HCT116 (cell line): ENCODE data around the gene ACBD3. TPM values are rescaled to one million over a fixed set of nuclear protein-coding genes. Genes with fewer than 3 reads are reported as not detected.

Experiments
- ATAC-seq: fragments of 200-7000 bp; cut with Tn5 transposase; 2 replicates; pipeline ENCODE4 v1.9.1; 2020; ENCODE audit warnings: mild to moderate bottlenecking, moderate library complexity
- BruUV-seq: library from RNA; stranded (reverse); fragments of 400-500 nt; replicated peaks from 2 replicates; lab custom pipeline; 2021; lab: Mats Ljungman, UMichigan
- CTCF ChIA-PET: fragments of 300-600 bp; sonication (Branson Sonifier 250); formaldehyde crosslinking; loops from one replicate; lab custom pipeline; 2021; ENCODE audit warnings: antibody characterized with exemption; lab: Charles Lee
- POLR2A ChIA-PET: fragments of 300-600, 350-600 bp; sonication (Branson Sonifier 250); formaldehyde crosslinking; loops from one replicate; lab custom pipeline; 2021; ENCODE audit warnings: antibody characterized with exemption; lab: Charles Lee
- RAD21 ChIA-PET, 2 experiments: fragments of 300-600 bp; sonication (Branson Sonifier 250); formaldehyde crosslinking; loops; one replicate each; lab custom pipeline; 2023; ENCODE audit warnings: low total read pairs in 2 of 2; ENCODE audit not compliant: uncharacterized antibody in 2 of 2, unreplicated experiment in 2 of 2, low non-redundant PET in 1 of 2; lab: Charles Lee
- DNase-seq: peaks from one replicate; pipeline ENCODE4 v3.0.0-alpha.2; 2010; ENCODE audit warnings: low read depth, low spot score
- H2AFZ ChIP-seq: fragments of 200-600 bp; shearing (Covaris generic), sonication (generic); 2 replicates; pipeline ENCODE4 v1.6.1; 2017; ENCODE audit warnings: low read depth, mixed run types, mixed read lengths, antibody characterized with exemption, low read length; ENCODE audit not compliant: poor library complexity, severe bottlenecking
- H3K27ac ChIP-seq: 2 replicates; pipeline ENCODE4 v1.5.1; 2012; ENCODE audit warnings: low read depth, low read length
- H3K27me3 ChIP-seq: fragments of 200-600 bp; sonication (generic); 2 replicates; pipeline ENCODE4 v1.6.1; 2016; ENCODE audit warnings: mixed run types, low read length, mixed read lengths; ENCODE audit not compliant: insufficient read depth
- H3K36me3 ChIP-seq, 2 experiments: fragments of 200-500 bp in 1 of 2; fragments of 200-600 bp in 1 of 2; sonication (Bioruptor generic) in 1 of 2; sonication (generic) in 1 of 2; 2 replicates each; pipeline versions ENCODE4 v1.5.1 to v1.6.1; 2014 to 2016; ENCODE audit warnings: low read length in 2 of 2, inconsistent platforms in 1 of 2, mixed read lengths in 1 of 2, mixed run types in 1 of 2; ENCODE audit not compliant: insufficient read depth in 2 of 2, control insufficient read depth in 1 of 2
- H3K4me1 ChIP-seq, 2 experiments: fragments of 200-600 bp in 1 of 2; sonication (generic) in 1 of 2; 2 replicates each; pipeline versions ENCODE4 v1.5.1 to v1.6.1; 2012 to 2017; ENCODE audit warnings: low read length in 2 of 2, inconsistent platforms in 1 of 2, mild to moderate bottlenecking in 1 of 2, mixed read lengths in 1 of 2, mixed run types in 1 of 2, moderate library complexity in 1 of 2; ENCODE audit not compliant: insufficient read depth in 2 of 2, control insufficient read depth in 1 of 2
- H3K4me2 ChIP-seq: fragments of 200-600 bp; sonication (generic); 2 replicates; pipeline ENCODE4 v1.6.1; 2017; ENCODE audit warnings: mixed run types, low read length, mixed read lengths
- H3K4me3 ChIP-seq, 2 experiments: fragments of 200-600 bp in 1 of 2; sonication (generic) in 1 of 2; replicated peaks in 1 of 2; 2 replicates each; pipeline ENCODE4 v1.5.1; 2011 to 2016; ENCODE audit warnings: low read length in 2 of 2, control low read depth in 1 of 2, low read depth in 1 of 2, mild to moderate bottlenecking in 1 of 2, mixed read lengths in 1 of 2, mixed run types in 1 of 2
- H3K79me2 ChIP-seq: fragments of 200-600 bp; sonication (generic); 2 replicates; pipeline ENCODE4 v1.6.1; 2017; ENCODE audit warnings: mild to moderate bottlenecking, mixed run types, low read length, moderate library complexity, mixed read lengths; ENCODE audit not compliant: insufficient read depth
- H3K9ac ChIP-seq: fragments of 200-600 bp; sonication (generic); 2 replicates; pipeline ENCODE4 v1.6.1; 2016; ENCODE audit warnings: low read length, mixed read lengths
- H3K9me2 ChIP-seq: fragments of 200-600 bp; sonication (generic), shearing (Covaris generic); 2 replicates; pipeline ENCODE4 v1.6.1; 2017; ENCODE audit warnings: mixed run types, mild to moderate bottlenecking, moderate library complexity; ENCODE audit not compliant: insufficient read depth
- H3K9me3 ChIP-seq, 2 experiments: fragments of 200-500 bp in 1 of 2; fragments of 200-600 bp in 1 of 2; sonication (Bioruptor generic) in 1 of 2; sonication (generic) in 1 of 2; 2 replicates each; pipeline ENCODE4 v1.6.1; 2014 to 2017; ENCODE audit warnings: low read length in 2 of 2, mixed read lengths in 2 of 2, inconsistent platforms in 1 of 2, low read depth in 1 of 2, mild to moderate bottlenecking in 1 of 2, mixed run types in 1 of 2, moderate library complexity in 1 of 2; ENCODE audit not compliant: control insufficient read depth in 1 of 2, insufficient read depth in 1 of 2
- H4K20me1 ChIP-seq: fragments of 200-600 bp; sonication (generic), shearing (Covaris generic); 2 replicates; pipeline ENCODE4 v1.6.1; 2017; ENCODE audit warnings: mixed run types, mild to moderate bottlenecking, moderate library complexity; ENCODE audit not compliant: insufficient read depth
- CBX3 ChIP-seq: IDR thresholded peaks from 2 replicates; pipeline ENCODE4 v1.6.1; 2012; ENCODE audit warnings: low read depth
- CEBPB ChIP-seq: IDR thresholded peaks from 2 replicates; pipeline ENCODE4 v1.6.1; 2012; ENCODE audit warnings: low read depth
- EGR1 ChIP-seq: IDR thresholded peaks from 2 replicates; pipeline ENCODE4 v1.6.1; 2012; ENCODE audit warnings: low read depth
- EZH2phosphoT487 ChIP-seq: fragments of 200-600 bp; IDR thresholded peaks from 2 replicates; pipeline ENCODE4 v1.6.1; 2018; ENCODE audit warnings: antibody characterized with exemption, borderline replicate concordance
- FOSL1 ChIP-seq: IDR thresholded peaks from 2 replicates; pipeline ENCODE4 v1.6.1; 2012; ENCODE audit warnings: low read depth
- JUND ChIP-seq: IDR thresholded peaks from 2 replicates; pipeline ENCODE4 v1.6.1; 2012
- POLR2A ChIP-seq: IDR thresholded peaks from 2 replicates; pipeline ENCODE4 v1.7.0; 2011; ENCODE audit warnings: borderline replicate concordance; ENCODE audit not compliant: insufficient read depth, insufficient read length; ENCODE audit errors: extremely low read depth
- RAD21 ChIP-seq: IDR thresholded peaks from 2 replicates; pipeline ENCODE4 v1.6.1; 2012; ENCODE audit warnings: low read depth, mild to moderate bottlenecking
- SIN3A ChIP-seq: IDR thresholded peaks from 2 replicates; pipeline ENCODE4 v1.6.1; 2012; ENCODE audit warnings: low read depth
- SRF ChIP-seq: IDR thresholded peaks from 2 replicates; pipeline ENCODE4 v1.6.1; 2012; ENCODE audit warnings: low read depth
- TCF7L2 ChIP-seq: IDR thresholded peaks from 2 replicates; pipeline ENCODE4 v1.7.0; 2011; ENCODE audit warnings: borderline replicate concordance, inconsistent platforms; ENCODE audit not compliant: insufficient read depth, insufficient read length; ENCODE audit errors: extremely low read depth
- ZFX ChIP-seq: fragments of 450-650 bp; IDR thresholded peaks from 2 replicates; pipeline ENCODE4 v1.6.1; 2017
- intact Hi-C: fragments of 100-400 bp; cut with micrococcal nuclease; formaldehyde crosslinking; loops from 2 replicates; pipeline ENCODE4 v1.10.0; 2022
- total RNA-seq: library from RNA; stranded (reverse); gene quantifications from one replicate; pipeline ENCODE4 v1.2.1, GENCODE V29; 2021; ENCODE audit not compliant: unreplicated experiment
- TF ChIP-seq, protein P1 (sequence below), 3 experiments: fragments of 200-600 bp in 1 of 3; sonication (generic) in 1 of 3; IDR thresholded peaks in 2 of 3; conservative IDR thresholded peaks in 1 of 3; 2 replicates each; pipeline ENCODE4 v1.5.1; 2012 to 2017; ENCODE audit warnings: low read depth in 2 of 3, low read length in 2 of 3, antibody characterized with exemption in 1 of 3, borderline replicate concordance in 1 of 3, control low read depth in 1 of 3, mild to moderate bottlenecking in 1 of 3, mixed read lengths in 1 of 3, mixed run types in 1 of 3, moderate library complexity in 1 of 3; ENCODE audit not compliant: insufficient read depth in 1 of 3
- TF ChIP-seq, protein P2 (sequence below): IDR thresholded peaks from 2 replicates; pipeline ENCODE4 v1.6.1; 2012

Gene ACBD3
- total RNA-seq, 1 experiment from 2014 or later: 29.6 TPM

DNA sequence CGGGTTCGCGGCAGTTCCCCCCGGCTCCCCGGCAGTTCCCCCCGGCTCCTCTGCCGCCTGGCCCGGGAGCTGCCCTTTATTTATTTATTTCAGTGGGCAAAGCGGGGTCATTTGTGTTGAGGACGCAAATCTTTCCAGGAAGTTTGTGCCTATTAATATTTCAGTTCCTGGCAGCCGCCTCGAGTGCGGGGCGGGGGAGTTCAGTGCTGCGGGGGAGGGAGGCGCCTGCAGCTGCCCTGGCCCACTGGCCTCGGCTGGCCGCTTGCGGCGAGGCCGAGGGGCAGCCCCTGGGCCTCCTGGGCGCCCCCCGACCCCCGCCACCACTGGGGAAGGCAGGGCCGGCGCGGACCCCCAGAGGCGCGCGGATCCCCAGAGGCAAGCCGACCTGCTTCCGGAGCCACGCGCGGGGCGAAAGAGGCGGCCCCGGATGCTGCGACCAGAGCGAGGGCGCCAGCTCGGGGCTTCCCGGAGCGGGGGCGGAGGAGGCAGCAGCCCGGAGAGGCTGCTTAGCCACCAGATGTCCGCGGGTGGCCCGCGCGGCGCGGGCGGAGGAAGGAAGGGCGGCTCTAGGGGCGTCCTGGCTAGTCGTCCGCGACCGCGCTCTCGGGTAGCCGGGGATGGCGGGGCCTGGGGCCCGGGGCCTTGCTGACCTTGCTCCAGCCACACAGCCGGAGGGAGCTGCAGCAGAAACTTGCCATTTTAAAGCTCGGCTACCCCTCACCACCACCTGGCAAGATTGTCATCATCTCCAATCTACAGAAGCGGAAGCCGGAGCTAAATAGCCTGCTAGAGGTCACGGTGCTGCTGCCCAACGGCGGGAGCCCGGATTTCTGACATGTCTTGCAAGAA, 76.1 kb downstream of the ACBD3 start:
- ChIA-PET CTCF (interaction anchor here (0.9 to 2.1 kb wide), 5 partner anchors 10 to 223 kb away, joined by 3 to 6 read pairs (median 5); no protein-coding TSS in a partner anchor), RAD21 (interaction anchor here in 1 of 2 experiments (0.7 kb wide), 1 partner anchor 10 kb away, joined by 4 read pairs; no protein-coding TSS in a partner anchor), POLR2A (interaction anchor here (1.0 kb wide), 1 partner anchor 111 kb away, joined by 3 read pairs; the partner anchor contains the start of gene SDE2)
- H2AFZ ChIP-seq: no peak overlapping the region
- H3K27ac ChIP-seq: peak overlapping the region; percentile 44; the same call in 1 of the 2 replicates
- TF ChIP-seq TCF7L2 (no peak), POLR2A (no peak), SRF (no peak), SIN3A (no peak), JUND (no peak), RAD21 (no peak), EZH2phosphoT487 (no peak), FOSL1 (no peak; the same call in 1 of the 2 replicates), EGR1 (peak; percentile 47), CEBPB (no peak), ZFX (0 out of 2 replicates have a peak, but pooled peaks have one; percentile 25), CBX3 (no peak)
- TF ChIP-seq, protein P1, sequence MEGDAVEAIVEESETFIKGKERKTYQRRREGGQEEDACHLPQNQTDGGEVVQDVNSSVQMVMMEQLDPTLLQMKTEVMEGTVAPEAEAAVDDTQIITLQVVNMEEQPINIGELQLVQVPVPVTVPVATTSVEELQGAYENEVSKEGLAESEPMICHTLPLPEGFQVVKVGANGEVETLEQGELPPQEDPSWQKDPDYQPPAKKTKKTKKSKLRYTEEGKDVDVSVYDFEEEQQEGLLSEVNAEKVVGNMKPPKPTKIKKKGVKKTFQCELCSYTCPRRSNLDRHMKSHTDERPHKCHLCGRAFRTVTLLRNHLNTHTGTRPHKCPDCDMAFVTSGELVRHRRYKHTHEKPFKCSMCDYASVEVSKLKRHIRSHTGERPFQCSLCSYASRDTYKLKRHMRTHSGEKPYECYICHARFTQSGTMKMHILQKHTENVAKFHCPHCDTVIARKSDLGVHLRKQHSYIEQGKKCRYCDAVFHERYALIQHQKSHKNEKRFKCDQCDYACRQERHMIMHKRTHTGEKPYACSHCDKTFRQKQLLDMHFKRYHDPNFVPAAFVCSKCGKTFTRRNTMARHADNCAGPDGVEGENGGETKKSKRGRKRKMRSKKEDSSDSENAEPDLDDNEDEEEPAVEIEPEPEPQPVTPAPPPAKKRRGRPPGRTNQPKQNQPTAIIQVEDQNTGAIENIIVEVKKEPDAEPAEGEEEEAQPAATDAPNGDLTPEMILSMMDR (IDR thresholded peaks at IDR 0.05 in 2 of 3, conservative IDR thresholded peaks at IDR 0.05 in 1 of 3; ENCODE audit: borderline replicate concordance in 1 of 3, insufficient read depth in 1 of 3, low read depth in 2 of 3, low read length in 2 of 3): no peak
- TF ChIP-seq, protein P2, sequence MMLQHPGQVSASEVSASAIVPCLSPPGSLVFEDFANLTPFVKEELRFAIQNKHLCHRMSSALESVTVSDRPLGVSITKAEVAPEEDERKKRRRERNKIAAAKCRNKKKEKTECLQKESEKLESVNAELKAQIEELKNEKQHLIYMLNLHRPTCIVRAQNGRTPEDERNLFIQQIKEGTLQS: no peak
- ATAC-seq (peak; percentile 39), DNase-seq (no peak)
- intact Hi-C loops: no loop called here
- H4K20me1 ChIP-seq: no peaks in the 10 kb centered on the region
- H3K4me1 ChIP-seq: peaks cover 19 to 20% of the 10 kb centered on the region in 2 experiments
- H3K4me2 ChIP-seq: peak overlapping the region; percentile 95
- no peaks in the 10 kb centered on the region for H3K9me3 ChIP-seq
- H3K9ac ChIP-seq: peak overlapping the region; percentile 67
- peak overlapping the region; percentile 31 to 61 for H3K4me3 ChIP-seq
- no peaks in the 10 kb centered on the region for H3K27me3 ChIP-seq
- no TSS peak for BruUV-seq
- no peaks in the 10 kb centered on the region for H3K36me3 ChIP-seq
- no peaks in the 10 kb centered on the region for H3K9me2 ChIP-seq
- H3K79me2 ChIP-seq: no peaks in the 10 kb centered on the region
